GDM1 (cell line): ENCODE results near the gene MAPRE3.

ENCODE experiments used
- DNase-seq: peaks from one replicate; lab custom pipeline; 2025; lab: John Stamatoyannopoulos, UW

Gene MAPRE3

DNA sequence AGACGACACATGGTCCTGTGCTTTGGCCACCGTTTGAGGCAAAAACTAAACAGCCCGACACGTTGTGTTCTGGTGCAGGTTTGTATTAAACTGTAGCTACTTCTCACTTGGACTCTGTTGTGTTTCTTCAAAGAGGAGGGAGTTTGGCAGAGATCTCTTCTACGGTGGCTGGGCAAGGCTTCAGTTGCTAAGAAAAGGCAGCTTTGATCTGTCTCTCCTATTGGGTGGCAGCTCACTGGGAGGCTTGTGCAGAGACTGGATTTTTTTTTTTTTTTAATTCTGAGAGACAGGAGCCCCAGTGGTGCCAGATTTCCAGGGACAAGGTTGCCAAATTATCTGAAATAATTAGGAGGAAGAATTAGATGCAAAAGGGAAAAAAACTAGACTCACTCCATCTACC lies 20.2 kb upstream of the MAPRE3 start:
- DNase-seq: no peak

DNA sequence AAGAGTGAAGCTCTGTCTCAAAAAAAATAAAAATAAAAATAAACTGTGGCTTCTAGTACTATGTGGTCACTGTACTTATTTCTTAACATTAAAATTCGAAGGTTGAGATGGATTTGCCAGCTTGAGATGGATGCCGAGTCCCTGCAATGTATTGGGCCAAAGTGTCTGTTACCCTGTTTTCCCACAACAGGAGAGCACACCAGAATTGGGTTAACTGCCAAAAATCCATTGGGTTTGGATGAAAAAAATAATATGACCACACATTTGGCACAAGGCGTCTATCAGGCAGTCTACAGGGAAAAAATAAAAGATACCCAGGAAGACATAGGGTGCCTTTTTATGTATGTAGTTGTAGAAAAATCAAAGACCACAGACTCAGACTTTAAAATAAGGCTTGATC lies 19.2 kb upstream of the MAPRE3 start:
- DNase-seq: no peak

DNA sequence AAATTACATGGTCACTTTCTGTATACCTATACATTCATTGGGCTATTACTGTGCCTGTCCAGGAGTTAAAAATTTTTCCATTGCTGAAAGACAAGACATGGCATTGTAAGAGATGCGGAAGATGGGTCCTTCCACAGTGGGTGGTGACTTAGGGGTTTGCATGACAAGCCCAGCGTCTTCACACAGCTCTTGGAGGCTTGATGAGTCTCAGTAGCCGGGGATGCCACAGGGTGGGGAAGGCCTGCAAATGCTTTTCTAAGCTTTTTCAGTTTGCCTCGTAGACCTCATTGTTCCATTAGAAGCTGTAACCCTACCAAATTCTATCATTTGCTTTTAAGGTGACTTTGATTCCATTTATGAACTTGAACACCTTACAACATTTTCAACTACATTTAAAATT lies 18.1 kb upstream of the MAPRE3 start:
- DNase-seq: no peak

DNA sequence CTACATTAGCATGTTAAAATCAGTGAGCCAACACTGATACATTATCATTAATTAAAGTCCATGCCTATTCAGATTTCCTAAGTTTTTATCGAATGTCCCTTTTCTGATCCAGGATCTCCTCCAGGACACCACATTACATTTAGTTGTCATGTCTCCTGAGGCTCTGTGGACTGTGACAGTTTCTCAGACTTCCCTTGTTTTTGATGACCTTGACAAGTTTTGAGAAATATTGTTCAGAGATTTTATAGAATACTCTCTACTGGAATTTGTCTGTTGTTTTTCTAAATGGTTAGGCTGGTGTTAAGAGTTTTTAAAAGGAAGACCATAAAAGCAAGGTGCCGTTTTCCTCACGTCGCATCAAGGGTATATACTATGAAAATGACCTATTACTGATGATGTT lies 16.3 kb upstream of the MAPRE3 start:
- DNase-seq: no peak

DNA sequence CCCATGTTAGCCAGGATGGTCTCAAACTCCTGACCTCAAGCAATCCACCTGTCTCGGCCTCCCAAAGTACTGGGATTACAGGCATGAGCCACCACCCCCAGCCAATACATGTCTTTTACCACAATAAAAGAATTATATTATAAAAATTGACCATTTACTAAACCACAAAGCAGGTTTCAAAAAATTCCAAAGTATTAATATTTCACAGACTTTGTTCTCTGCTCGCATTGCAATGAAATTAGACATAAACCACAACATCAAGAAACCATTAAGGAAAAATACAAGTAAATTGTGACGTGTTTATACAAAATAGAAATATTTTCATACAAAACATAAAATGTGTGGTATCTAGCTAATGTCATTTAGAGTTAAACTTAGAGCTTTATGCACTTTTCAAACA lies 13.4 kb upstream of the MAPRE3 start:
- no peak for DNase-seq

DNA sequence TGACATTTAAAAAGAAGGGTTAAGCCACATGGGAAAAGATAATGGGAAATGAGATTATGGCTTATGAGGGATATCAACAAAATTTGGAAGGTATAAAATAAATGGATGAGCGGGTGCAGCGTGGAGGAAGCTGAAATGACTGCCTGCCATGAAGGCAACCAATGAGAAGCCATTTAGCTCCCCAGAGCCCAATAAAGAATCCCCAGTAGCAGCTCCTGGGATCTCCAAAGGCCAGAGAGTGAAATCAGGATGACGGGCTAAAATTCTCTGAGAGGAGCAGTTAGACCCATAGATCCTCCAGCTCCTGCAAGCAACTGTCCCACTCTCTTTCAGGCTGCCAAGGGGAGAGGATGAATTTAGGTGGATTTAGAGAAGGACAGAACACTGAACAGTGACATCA lies 12.9 kb upstream of the MAPRE3 start:
- DNase-seq: no peak

DNA sequence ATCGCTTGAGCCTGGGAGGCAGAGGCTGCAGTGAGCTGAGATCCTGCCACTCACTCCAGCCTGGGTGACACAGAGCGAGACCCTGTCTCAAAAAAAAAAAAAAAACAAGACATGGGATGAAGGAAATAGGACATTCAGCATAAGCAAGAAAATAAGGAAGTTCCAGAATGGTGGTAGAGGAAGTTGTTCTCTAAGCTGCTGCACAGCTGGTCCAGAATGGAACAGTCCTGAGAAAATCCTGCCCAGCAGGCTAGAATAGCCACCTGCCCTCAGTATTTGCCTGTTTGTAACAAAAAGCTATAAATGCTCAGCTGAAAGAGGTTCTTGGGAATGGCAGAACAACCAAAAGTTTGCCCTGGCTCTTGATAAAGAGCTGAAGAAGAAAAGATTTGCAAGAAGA lies 11.1 kb upstream of the MAPRE3 start:
- no peak for DNase-seq

DNA sequence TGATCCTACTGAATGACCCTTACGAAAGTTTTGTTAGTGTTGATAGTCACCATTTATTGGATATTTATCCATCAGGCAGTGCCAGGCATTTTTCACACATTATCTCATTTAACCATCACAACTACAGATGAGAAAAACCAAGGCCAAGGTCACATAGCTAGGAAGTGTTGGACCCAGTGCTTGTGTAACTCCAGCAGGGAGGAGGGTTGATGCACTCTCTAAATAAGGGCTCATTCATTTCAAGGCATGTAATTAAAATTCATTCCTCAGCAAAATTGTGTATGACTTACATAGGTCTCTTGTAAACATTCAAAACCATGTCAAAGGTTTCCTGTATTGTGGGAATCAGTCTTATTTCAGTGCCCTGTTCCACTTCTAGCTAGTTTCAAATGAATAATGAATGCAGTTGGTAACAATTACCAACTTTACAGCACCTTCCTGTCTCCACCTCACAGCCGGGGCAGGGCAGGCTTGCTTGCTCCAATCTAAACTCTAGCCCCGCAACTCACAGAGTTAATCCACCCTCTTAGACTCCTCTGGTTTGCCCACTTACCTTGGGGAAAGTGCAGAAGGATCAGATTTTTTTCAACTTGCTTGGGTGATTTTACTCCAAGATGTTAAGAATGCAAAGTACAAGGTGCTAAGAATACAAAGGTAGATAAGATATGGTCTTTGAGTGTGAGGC lies 5.8 kb upstream of the MAPRE3 start:
- no peak for DNase-seq

DNA sequence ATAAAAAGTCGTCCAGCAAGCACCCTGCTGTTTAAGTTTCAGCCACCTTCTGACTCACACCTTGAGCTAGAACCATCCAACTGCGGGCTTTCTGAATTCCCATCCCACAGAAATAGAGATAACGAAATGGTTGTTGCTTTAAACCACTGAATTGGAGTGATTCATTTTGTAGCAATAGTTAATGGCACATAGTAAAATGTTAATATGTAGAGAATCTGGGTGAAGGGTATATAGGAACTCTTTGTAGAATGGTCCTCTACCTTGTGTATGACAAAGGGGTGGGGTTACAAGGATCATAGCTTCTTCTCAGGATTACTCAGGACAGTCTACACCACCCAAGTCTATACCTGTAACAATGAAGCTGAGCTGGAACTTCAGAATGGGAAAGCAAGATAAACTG lies 2.4 kb upstream of the MAPRE3 start:
- DNase-seq: no peak

DNA sequence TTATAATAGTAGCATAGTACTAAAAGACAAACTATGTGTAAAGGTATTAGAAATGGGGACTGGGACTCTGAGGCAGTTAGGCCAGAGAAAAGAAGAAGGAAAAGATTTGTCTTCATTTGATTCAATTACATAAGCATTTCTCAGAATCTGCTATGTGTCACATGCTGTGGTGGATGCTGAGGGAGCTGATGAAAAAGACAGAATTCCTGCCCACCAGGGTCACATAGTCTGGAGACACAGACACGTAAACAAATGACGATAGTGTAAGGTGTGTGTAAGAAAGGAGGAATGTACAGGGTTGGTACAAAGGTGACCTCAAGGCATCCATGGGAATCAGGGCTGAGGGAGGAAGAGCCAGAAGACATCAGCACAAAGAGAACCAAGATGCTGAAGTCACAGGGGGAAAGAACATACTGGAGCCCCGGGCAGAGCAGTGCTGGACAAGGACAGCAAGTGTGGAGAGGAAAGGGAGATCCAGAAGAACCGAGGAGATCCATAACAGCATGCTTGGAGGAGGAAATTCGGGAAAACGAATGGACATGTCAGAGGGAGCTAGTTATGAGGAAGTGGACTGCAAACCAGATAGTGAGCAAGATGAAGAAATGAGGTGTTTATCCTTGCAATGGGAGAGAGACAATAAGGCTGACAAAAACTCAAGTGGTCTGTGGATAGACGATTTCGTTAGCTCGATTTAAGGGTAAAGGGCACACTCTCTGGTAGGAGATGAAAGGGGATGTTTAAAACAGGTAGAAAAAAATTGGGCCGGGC lies 1.2 kb upstream of the MAPRE3 start:
- DNase-seq: no peak

DNA sequence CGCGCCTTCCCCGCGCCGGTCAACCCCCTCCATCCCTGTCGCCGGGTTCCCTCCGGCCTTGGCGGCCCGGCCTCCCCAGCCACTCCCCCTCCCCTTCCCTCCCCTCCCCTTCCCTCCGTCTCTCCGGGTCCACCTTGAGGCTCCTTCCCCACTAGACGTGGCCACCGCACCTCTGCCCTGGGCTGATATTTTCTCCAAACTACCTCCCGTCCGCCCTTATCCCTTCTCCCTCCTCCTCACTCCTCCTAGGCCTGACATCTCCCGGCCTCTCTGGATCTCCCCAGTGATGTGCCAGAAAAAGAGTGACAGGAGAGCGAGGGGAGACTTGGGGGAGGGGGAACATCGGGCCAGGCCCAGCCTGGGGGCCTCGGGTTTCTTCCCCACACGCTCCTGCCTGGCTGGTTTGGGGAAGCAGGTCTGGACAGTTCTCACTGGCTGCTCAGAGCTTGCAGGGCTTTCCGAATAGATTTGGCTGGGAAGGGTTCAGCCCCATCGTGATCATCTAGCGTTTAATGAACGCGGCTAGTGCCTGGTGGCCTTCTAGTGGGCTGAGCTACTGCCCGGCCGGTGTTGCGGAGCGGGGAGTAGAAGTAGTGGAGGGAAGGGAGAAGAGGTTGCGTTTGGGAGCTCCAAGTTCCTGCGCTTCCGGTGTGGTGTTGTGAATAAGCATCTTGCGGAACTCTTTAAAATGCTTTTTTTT lies 641 bp downstream of the MAPRE3 start:
- no peak for DNase-seq

DNA sequence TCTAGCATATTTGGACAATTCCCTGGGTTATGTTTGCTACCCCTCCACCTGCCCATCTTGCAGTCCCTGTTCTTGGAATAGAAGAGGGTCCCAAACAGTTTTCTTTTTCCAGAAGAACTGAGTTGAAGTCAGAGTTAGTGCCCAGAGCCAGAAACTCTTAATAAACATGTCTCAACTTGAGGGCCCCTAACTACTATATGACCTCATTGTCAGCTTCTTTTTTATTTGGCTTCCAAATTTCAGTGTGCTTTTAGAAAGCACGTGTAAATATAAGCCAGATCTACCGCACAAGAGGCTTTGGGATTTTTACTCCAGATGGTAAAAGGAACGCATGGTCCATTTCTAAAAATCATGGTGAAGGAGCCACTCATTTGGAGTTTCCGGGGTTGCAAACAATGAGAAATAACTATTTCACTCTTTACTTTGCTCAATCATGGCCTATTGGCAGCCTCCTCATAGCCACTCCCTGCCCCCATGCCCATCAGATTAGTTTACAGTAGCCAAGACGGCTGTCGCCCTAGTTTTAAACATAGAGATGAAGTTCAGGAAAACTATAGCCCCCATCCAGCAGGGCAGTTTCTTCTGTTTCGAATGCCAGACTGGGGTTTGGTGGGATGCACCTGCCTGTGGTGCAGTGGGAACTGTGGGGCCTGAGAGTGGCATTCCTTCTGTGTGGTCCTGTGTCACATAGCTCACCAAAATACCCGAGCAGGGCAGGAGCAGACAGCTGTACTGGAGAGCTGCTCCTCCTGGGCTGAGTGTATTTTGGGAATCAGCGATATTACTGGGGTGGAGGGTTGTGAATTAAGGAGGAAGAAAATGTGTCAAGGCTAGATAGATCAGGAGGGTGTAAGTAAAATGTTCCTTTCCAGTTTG lies 1.7 kb downstream of the MAPRE3 start:
- no peak for DNase-seq

DNA sequence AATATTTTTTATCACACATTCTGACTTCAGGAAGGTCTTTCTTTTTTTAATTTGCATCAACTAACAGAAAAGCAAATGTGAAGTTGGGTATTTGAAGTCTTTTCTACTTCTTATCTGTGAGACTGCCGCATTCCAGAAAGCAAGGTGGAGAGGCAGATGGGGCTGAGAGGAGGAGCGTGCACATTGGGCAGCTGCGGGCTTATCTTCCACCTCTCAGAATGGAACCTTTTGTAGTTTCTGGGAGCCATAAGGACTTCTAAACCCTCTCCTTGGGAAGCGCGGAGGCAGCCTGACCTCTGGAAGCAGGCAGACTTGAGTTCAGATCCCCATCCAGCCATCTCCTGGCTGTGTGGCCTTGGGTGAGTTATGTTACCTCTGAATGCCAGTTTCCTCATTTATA lies 3.9 kb downstream of the MAPRE3 start:
- DNase-seq: no peak

DNA sequence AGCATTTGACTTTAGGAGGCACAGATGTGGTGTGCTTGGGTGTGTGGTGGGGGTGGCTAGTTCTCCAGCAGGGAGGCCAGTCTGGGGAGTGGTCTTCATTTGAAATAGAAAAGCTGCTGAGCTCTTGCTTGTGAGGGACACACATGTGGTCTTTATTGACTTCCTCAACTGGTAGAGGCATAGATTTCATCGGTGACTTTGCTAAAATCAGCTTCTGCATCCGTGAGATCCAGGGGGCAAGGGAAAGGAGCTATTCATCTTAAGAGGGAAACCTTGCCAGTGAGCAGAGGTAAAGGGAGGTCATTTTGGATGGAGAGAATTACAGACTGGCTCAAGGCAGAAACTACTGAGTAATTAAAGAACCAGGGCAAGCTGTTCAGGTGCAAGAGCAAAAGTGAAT lies 4.7 kb downstream of the MAPRE3 start:
- no peak for DNase-seq

DNA sequence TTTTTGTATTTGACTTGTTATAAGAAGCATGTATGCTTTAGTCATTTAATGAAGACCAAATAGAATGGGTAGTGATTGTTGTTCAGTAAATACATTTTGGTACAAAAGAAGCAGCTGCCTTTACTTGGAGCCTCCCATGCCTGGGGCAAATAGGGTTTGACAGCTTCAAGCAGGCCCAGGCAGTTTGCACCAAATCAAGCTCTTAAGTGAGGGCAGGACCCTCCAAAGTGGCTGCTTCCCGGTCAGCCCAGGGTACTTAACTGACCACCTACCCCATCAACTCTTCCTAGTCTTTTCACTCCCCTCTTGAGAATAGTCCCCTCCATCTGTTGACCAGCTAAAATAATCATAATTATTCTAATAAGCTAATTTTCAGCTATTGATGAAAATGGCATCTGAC lies 5.2 kb downstream of the MAPRE3 start:
- no peak for DNase-seq

DNA sequence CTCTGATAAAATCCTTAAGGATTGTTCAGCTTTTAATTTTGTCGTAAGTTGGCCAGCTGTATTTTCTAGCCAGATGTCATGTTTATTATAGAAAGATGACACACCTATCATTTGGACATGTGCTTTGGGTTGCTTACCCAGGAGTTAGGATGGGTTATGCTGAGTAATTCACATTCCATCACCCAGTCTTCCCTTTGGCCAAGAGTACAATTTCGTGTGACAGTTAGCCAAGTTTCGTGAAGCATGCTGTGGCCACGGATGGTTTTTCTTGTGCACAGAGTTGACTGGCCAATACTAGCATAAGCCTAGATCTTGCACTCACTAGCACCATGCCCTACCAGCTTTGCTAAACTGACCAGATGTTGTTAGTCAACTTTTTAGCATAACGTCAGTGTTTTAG lies 5.8 kb downstream of the MAPRE3 start:
- no peak for DNase-seq

DNA sequence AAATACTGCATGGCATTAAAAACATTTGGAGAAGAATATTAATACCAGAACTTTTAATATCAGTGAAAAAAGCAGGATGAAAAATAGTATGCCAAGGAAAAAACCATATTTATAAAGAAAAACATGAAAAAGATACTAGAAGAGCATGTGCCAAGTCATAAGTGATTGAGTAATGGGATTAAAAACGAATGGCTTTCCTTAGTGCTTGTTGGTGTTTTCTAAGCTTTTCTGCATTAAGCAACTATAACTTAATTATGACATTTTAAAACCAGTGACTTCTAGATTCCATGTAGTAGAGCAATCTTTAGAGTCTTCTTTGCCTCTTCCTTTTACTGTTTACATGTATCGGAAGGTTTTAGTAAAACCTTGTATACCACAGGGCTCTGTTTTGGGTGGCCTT lies 6.6 kb downstream of the MAPRE3 start:
- DNase-seq: no peak

DNA sequence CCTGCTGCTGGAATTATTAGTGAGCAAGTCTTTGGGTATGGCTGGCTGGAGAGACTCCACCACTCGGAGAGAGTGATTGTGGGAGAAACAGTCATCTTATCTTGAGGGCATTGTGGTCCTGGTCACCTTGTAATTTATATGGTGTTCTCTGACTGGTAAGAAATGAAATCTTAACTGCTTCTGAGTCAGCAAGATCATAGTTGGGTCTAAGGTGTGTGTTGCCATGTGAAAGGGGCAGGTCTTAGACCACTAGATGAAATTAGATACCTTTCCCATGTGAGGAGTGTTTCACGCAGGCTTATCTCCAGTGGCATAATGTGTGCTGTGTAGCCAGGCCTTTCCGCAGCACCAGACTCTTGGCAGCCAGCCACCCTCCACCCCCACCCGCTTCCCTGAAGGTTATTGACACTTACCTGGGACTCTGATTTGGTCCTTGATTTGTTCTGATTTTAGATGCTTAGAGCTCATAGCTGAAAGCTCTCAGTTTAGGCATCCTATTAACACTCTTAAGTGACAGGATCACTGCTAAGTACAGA lies 7.7 kb downstream of the MAPRE3 start:
- DNase-seq: no peak

DNA sequence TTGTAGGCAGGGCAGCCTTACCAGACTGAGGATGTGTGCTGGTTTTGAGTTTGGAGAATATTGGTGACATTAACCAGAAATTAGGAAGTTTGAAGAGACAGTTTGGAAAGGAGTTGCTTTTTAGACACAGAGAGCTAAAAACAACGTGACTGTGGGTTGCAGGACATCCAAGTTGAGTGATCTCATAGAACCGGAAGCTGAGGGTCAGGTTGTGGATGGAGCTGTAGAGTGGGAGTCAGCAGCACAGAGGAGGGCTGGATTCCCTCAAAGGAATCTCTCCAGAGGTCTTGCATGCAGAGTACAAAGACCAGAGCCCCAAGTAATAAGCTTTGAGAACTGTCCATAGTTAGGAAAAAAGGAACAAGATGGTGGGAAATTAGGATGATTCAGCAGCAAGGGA lies 9.3 kb downstream of the MAPRE3 start:
- DNase-seq: no peak

DNA sequence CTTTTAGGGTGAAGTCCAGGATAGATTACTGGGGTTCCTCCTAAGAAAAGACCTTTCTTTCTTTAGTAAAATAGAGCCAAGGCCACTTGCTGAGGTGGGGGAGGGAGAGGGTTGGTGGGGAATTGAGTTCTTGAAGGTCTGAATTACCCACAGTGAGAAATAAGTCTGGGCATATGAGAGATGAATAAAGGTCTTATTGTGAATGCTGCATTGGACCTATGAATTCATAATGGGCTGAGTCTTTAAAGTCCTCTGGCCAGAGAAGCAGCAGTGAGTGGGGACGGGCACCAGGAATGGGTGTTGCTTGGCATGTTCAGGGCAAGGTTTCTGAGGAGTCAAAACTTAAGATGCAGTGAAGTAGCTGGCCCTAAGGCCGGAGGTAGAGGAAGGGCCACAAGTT lies 10.5 kb downstream of the MAPRE3 start:
- DNase-seq: no peak

DNA sequence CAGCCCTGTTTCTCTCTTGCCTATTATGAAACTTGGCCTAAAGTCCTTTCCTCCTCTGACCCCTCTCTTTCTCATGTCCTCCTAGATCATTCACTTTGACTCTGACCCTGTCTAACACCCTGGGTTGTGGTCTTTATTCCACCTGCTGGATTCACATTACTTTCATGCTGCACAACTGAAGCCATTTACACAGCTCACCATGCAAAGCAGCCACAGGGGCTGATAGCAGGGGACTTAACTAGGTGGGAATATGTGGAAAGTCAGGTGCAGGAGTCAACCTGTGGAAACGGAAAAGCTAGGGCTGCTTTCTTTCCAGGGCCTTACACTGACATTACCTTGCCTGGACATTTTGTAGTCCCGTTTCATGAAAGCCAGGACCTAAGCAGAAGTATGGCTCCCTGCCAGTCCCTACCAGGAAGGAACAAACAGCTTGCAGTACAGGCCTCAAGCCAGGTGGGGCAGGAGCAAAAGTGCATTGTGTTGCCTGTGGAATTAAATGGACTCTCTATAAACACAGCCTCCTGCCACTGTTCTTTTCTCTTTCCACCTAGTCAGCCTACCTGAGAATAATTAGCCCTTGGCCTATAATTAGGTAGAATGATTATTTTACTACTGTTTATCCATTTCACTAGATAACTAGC lies 11.8 kb downstream of the MAPRE3 start:
- DNase-seq: peak; percentile 32

DNA sequence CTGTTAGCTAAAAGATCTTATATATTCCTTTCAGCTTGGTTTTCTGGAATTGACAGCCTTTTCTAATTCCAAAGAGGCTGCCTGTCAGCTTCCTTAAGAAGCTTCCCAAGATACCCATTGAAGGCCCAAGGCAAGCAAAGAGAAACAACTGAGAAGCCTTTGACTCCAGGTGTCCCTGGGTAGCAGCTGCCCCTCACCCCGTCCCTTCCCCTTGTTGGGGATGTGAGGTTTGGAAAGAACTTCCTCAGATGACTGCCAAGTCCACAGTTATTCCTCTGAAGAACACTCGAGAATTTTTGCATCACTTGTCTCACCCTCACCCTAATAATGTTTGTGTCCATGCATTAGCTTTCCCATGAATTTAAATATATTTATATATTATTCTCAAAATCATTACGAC lies 13.3 kb downstream of the MAPRE3 start:
- DNase-seq: no peak
